ENCODE measurements around the gene SAMD4A. TPM values are rescaled to one million over a fixed set of nuclear protein-coding genes. Genes with fewer than 3 reads are reported as not detected.

SAMD4A gene
- total and polyA plus RNA-seq, 2 of the 4 experiments (the other 2 are of a cell fraction), result 22.9 to 38.2 TPM

GRCh38 chr14:54777395-54777794 lies 210.5 kb downstream of the SAMD4A start:
- Histone ChIP-seq H3K56ac (ENCODE audit: extremely low read depth, insufficient read depth, low read length) (no peak overlapping the region), H2BK120ac (ENCODE audit: low read depth, low read length) (peak overlapping the region; percentile 38; the same call in 1 of the 2 replicates), H3K9me1 (ENCODE audit: insufficient read depth, low read length) (peaks cover 14% of the 10 kb centered on the region), H3K36me3 (ENCODE audit: control insufficient read depth, insufficient read depth, low read length) (peaks cover 45% of the 10 kb centered on the region), H3K4me3 (ENCODE audit: insufficient read depth, low read depth, low read length) (no peak overlapping the region), H3K23ac (ENCODE audit: low read depth, low read length) (0 out of 2 replicates have a peak overlapping the region, but pooled peaks have one; percentile 15), H3K4ac (ENCODE audit: low read depth, low read length) (0 out of 2 replicates have a peak overlapping the region, but pooled peaks have one; percentile 17), H2AK5ac (ENCODE audit: low read depth, low read length) (peak overlapping the region; percentile 54), H2AK9ac (replicated peaks; ENCODE audit: low read depth, low read length, poor library complexity) (no peak overlapping the region), H4K91ac (ENCODE audit: insufficient read depth, low read depth, low read length) (peak overlapping the region; percentile 33; the same call in 1 of the 2 replicates), H3K4me1 (ENCODE audit: control insufficient read depth, insufficient read depth, low read length) (peaks cover 30% of the 10 kb centered on the region), H2BK5ac (ENCODE audit: low read depth, low read length, poor library complexity, severe bottlenecking) (peak overlapping the region; percentile 63), H4K5ac (ENCODE audit: low read depth, low read length) (no peak overlapping the region), H4K8ac (ENCODE audit: low read depth in 2 of 2, low read length in 2 of 2) (peak overlapping the region in 1 of 2 experiments; percentile 59; a peak in 2 of 4 replicates), H3K9ac (ENCODE audit: low read depth, low read length) (no peak overlapping the region), H2AFZ (replicated peaks; ENCODE audit: low read length, poor library complexity) (no peak overlapping the region), H3K14ac (replicated peaks; ENCODE audit: low read depth, low read length) (peak overlapping the region; percentile 73; the same call in 1 of the 2 replicates), H3K27me3 (ENCODE audit: control insufficient read depth, insufficient read depth, low read length) (no peaks in the 10 kb centered on the region), H4K20me1 (ENCODE audit: insufficient read depth, low read length) (peaks cover 8% of the 10 kb centered on the region; the same call in 1 of the 2 replicates), H3K18ac (ENCODE audit: low read depth, low read length) (no peak overlapping the region), H3K79me1 (ENCODE audit: low read depth in 1 of 2, low read length in 2 of 2) (peaks cover 25 to 63% of the 10 kb centered on the region in 2 experiments), H3K9me3 (ENCODE audit: control insufficient read depth, insufficient read depth, low read length) (no peaks in the 10 kb centered on the region), H3K27ac (ENCODE audit: insufficient read depth, low read length) (peak overlapping the region; percentile 81; the same call in 1 of the 2 replicates), H2BK15ac (ENCODE audit: low read depth, low read length) (peak overlapping the region; percentile 9; the same call in 2 of the 3 replicates), H2BK20ac (ENCODE audit: low read depth, low read length) (peak overlapping the region; percentile 67; the same call in 1 of the 2 replicates), H3K4me2 (ENCODE audit: low read depth, low read length) (no peak overlapping the region)
- ATAC-seq (ENCODE audit: low read depth) (no peak), DNase-seq (no peak)
- WGBS, 2 experiments (ENCODE audit: extremely low coverage in 2 of 2, insufficient read length in 1 of 2), result 92% methylated on average over 2 of the region's 8 CpGs; no CpG with 5 or more reads in 1 of the 2 experiments
- CTCF ChIA-PET, result interaction anchor here (0.7 kb wide), 1 partner anchor 124 kb away, joined by 3 read pairs; no protein-coding TSS in a partner anchor
- TF ChIP-seq CHD1 (IDR thresholded peaks at IDR 0.05; ENCODE audit: low read depth, low read length), result no peak
- TF ChIP-seq MXI1 (IDR thresholded peaks at IDR 0.05; ENCODE audit: borderline replicate concordance, low read depth, low read length), result no peak
- BruUV-seq (replicated peaks), result no TSS peak
- intact Hi-C loops (cut with micrococcal nuclease) (no loop called here), dilution Hi-C loops (cut with HindIII; ENCODE audit: low sequenced_read_pairs, unreplicated experiment) (no loop called here), in situ Hi-C loops (cut with MboI; ENCODE audit: low sequenced_read_pairs) (no loop called here)
- POLR2A ChIA-PET (ENCODE audit: unreplicated experiment), result no interaction called here
